ENCODE measurements around the gene ACYP1. TPM values are rescaled to one million over a fixed set of nuclear protein-coding genes. Genes with fewer than 3 reads are reported as not detected.

ACYP1 gene
- total and polyA plus RNA-seq, 2 donors (not counting 3 experiments of a cell fraction or from before 2014, with no cell fraction given), result 30.2 to 37.5 TPM

DNA sequence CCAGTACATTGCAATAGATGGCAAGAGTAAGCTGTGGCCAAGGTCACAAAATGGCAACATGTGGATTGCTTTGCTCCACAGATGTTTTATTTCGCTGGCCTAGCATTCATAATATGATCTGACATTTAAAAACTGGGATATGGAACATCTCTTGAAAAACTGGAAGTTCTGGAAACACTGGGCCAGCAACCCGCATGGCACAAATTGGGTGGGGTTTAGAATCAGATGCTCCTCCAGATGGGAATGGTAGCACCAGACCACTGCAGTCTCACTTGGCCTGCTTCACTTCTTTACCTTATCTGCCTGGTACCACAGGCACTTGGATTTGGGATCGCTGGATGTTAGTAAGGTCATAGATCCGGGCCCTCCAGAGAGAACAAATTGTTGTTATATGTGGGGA is 15.7 kb upstream of the ACYP1 start:
- peaks cover 2 to 12% of the 10 kb centered on the region in 2 experiments for H3K36me3 ChIP-seq (ENCODE audit: control insufficient read depth in 2 of 2, extremely low read depth in 1 of 2, insufficient read depth in 2 of 2, low read length in 2 of 2)
- H2AFZ ChIP-seq (ENCODE audit: low read depth, low read length), result no peak overlapping the region
- CTCF ChIA-PET, result interaction anchor here (1.2 to 1.7 kb wide), 4 partner anchors 9 to 174 kb away, joined by 3 to 6 read pairs (median 5); no protein-coding TSS in a partner anchor
- no peaks in the 10 kb centered on the region for H3K79me2 ChIP-seq (ENCODE audit: control insufficient read depth, insufficient read depth, low read length)
- no peak overlapping the region for H3K9ac ChIP-seq (replicated peaks; ENCODE audit: extremely low read depth, insufficient read depth, low read length)
- no peaks in the 10 kb centered on the region for H3K4me1 ChIP-seq (ENCODE audit: control insufficient read depth, extremely low read depth, insufficient read depth, low read length)
- H3K4me3 ChIP-seq (replicated peaks in 1 of 3; ENCODE audit: insufficient read depth in 1 of 3, low read depth in 1 of 3, low read length in 3 of 3), result no peak overlapping the region
- H3K9me1 ChIP-seq (replicated peaks; ENCODE audit: control insufficient read depth, extremely low read depth, insufficient read depth, low read length), result no peaks in the 10 kb centered on the region
- dilution Hi-C loops (cut with MboI; ENCODE audit: extremely low pct_ligation_motif_present, low sequenced_read_pairs), result no loop called here
- intact Hi-C loops (cut with micrococcal nuclease), result no loop called here
- no peak overlapping the region for H3K4me2 ChIP-seq (ENCODE audit: insufficient read depth, low read length)
- H3K27ac ChIP-seq (ENCODE audit: insufficient read depth, low read depth, low read length), result no peak overlapping the region
- H3K27me3 ChIP-seq (ENCODE audit: control insufficient read depth in 2 of 2, insufficient read depth in 2 of 2, low read length in 2 of 2), result no peaks in the 10 kb centered on the region
- POLR2A ChIA-PET, result no interaction called here
- no peak for DNase-seq (ENCODE audit: low read depth, low spot score)
- no peak for FAIRE-seq
- BruUV-seq (replicated peaks), result no TSS peak
- no peaks in the 10 kb centered on the region for H4K20me1 ChIP-seq (replicated peaks; ENCODE audit: control insufficient read depth, extremely low read depth, insufficient read depth, low read length)
- no peaks in the 10 kb centered on the region for H3K9me3 ChIP-seq (replicated peaks; ENCODE audit: control insufficient read depth, insufficient read depth, low read length)
- no peak for TF ChIP-seq POLR2A (IDR thresholded peaks at IDR 0.05; ENCODE audit: low read depth, low read length)
- TF ChIP-seq FOS (IDR thresholded peaks at IDR 0.05; ENCODE audit: borderline replicate concordance, insufficient read depth, low read length), result no peak

DNA sequence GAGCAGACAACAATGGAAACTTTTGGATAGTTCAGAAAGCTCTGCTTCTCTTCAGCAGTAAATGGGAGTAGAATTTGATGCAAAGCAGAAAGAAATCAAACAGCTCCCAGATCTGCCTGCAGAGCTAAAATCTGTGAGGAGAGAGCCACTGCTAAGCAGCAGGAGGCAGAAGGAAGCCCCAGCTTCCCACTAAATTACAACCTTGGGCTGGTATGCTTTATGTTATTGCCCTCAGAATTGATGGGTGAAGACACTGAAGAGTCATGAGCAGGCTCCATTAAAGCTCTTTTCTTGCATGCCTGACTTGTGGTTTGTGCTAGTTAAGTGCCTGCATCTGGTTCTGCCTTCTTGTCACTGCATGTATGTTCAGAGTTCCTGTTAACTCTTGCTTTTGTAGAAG is 14.0 kb upstream of the ACYP1 start:
- FAIRE-seq, result no peak
- Histone ChIP-seq H3K9me3 (replicated peaks; ENCODE audit: control insufficient read depth, insufficient read depth, low read length) (no peaks in the 10 kb centered on the region), H3K27me3 (ENCODE audit: control insufficient read depth in 2 of 2, insufficient read depth in 2 of 2, low read length in 2 of 2) (no peaks in the 10 kb centered on the region), H3K9me1 (replicated peaks; ENCODE audit: control insufficient read depth, extremely low read depth, insufficient read depth, low read length) (no peaks in the 10 kb centered on the region), H4K20me1 (replicated peaks; ENCODE audit: control insufficient read depth, extremely low read depth, insufficient read depth, low read length) (no peaks in the 10 kb centered on the region), H3K79me2 (ENCODE audit: control insufficient read depth, insufficient read depth, low read length) (no peaks in the 10 kb centered on the region), H3K36me3 (ENCODE audit: control insufficient read depth in 2 of 2, extremely low read depth in 1 of 2, insufficient read depth in 2 of 2, low read length in 2 of 2) (no peaks in the 10 kb centered on the region), H3K9ac (replicated peaks; ENCODE audit: extremely low read depth, insufficient read depth, low read length) (no peak overlapping the region), H3K4me2 (ENCODE audit: insufficient read depth, low read length) (no peak overlapping the region), H3K27ac (ENCODE audit: insufficient read depth, low read depth, low read length) (no peak overlapping the region), H3K4me1 (ENCODE audit: control insufficient read depth, extremely low read depth, insufficient read depth, low read length) (no peaks in the 10 kb centered on the region), H3K4me3 (replicated peaks in 1 of 3; ENCODE audit: insufficient read depth in 1 of 3, low read depth in 1 of 3, low read length in 3 of 3) (no peak overlapping the region), H2AFZ (ENCODE audit: low read depth, low read length) (no peak overlapping the region)
- DNase-seq (ENCODE audit: low read depth, low spot score), result no peak
- intact Hi-C loops (cut with micrococcal nuclease) (no loop called here), dilution Hi-C loops (cut with MboI; ENCODE audit: extremely low pct_ligation_motif_present, low sequenced_read_pairs) (no loop called here)
- POLR2A ChIA-PET, result no interaction called here
- BruUV-seq (replicated peaks), result no TSS peak
- TF ChIP-seq GATA2 (IDR thresholded peaks at IDR 0.05; ENCODE audit: insufficient read depth, insufficient read length, low read depth, low read length), result no peak
- no peak for TF ChIP-seq JUN (IDR thresholded peaks at IDR 0.05; ENCODE audit: borderline replicate concordance, insufficient read depth, insufficient read length, low read depth)
- no peak for TF ChIP-seq MYC (IDR thresholded peaks at IDR 0.05; ENCODE audit: low read depth, low read length)
- no peak for TF ChIP-seq EZH2 (IDR thresholded peaks at IDR 0.05; ENCODE audit: borderline replicate concordance, low read depth, low read length, severe bottlenecking)
- TF ChIP-seq FOS (IDR thresholded peaks at IDR 0.05; ENCODE audit: borderline replicate concordance, insufficient read depth, low read length), result no peak
- TF ChIP-seq, protein P1, sequence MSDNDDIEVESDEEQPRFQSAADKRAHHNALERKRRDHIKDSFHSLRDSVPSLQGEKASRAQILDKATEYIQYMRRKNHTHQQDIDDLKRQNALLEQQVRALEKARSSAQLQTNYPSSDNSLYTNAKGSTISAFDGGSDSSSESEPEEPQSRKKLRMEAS (IDR thresholded peaks at IDR 0.05; ENCODE audit: insufficient read depth, insufficient read length), result no peak
- TF ChIP-seq POLR2AphosphoS5 (IDR thresholded peaks at IDR 0.05; ENCODE audit: insufficient read depth, low read depth, low read length), result no peak
- no peak for TF ChIP-seq POLR2A (IDR thresholded peaks at IDR 0.05; ENCODE audit: low read depth, low read length)
- CTCF ChIA-PET, result interaction anchor here (1.3 to 1.7 kb wide), 3 partner anchors 14 to 172 kb away, joined by 3 to 6 read pairs (median 3); partner anchors contain the start of gene ACYP1
